Right ventricle myocardium superior (tissue), 1 donor: ENCODE data around the gene ZFP36. TPM values are rescaled to one million over a fixed set of nuclear protein-coding genes. Genes with fewer than 3 reads are reported as not detected.

Experiments
- ATAC-seq: fragments of 200-7000 bp; cut with Tn5 transposase; one replicate; pipeline ENCODE4 v1.9.1; 2020; ENCODE audit warnings: mild to moderate bottlenecking; ENCODE audit not compliant: poor library complexity
- DNase-seq: peaks from one replicate; pipeline ENCODE4 v3.0.0-alpha.2; 2020
- intact Hi-C: fragments of 100-400 bp; cut with DNase I; formaldehyde crosslinking; loops from one replicate; pipeline ENCODE4 v1.11.2; 2022
- total RNA-seq: library from RNA; stranded (reverse); fragmentation: NEBNext Ultra II Directional; extraction: Animal tissue kit (Norgen Biotek cat#: 25700); gene quantifications from one replicate; pipeline ENCODE4 v1.2.1, GENCODE V29; 2021
- donor health status: DM: no; HTN: yes; CAD: no; lungs with severe emphysema.

ZFP36 gene
- total RNA-seq, 1 donor from 2014 or later = 44.9 TPM

DNA sequence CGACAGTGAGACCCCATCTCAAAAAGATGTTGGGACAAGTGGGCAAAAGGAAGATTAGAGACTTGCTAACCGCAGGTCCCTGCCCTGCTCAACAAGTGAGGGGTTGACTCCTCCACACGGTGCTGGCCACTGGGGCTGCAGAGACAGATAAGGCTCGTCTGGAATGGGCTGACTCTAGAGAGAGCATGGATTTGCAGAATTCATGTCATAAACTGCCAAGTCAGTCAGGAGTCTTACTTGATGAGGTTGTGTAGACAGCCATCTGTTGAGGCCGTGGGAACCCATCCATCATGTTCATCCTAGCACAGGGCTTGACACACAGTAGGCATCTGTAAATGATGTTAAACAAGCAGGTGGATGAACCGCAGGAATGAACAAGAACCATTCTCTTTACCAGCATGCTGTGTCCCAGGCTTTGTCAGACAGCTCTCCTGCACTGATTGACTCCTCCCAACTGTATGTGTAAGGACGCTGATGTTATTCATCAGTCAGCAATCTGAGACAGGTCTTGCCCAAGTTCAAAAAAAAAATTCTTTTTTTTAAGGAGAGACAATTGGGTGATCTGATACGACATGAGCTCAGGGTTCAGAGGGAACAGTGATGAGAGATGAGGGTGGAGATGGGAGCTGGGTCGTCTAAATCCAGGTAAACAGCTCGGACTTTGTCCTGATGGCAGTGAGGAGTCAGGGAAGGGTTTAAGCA lies 24.6 kb upstream of the ZFP36 start:
- DNase-seq (no peak), ATAC-seq (no peak)
- intact Hi-C loops = no loop called here

- intact Hi-C loops = no loop called here
- DNase-seq = no peak
- no peak for ATAC-seq
Measured at GRCh38 chr19:39382991-39383828, 23.4 kb upstream of the ZFP36 start.

DNA sequence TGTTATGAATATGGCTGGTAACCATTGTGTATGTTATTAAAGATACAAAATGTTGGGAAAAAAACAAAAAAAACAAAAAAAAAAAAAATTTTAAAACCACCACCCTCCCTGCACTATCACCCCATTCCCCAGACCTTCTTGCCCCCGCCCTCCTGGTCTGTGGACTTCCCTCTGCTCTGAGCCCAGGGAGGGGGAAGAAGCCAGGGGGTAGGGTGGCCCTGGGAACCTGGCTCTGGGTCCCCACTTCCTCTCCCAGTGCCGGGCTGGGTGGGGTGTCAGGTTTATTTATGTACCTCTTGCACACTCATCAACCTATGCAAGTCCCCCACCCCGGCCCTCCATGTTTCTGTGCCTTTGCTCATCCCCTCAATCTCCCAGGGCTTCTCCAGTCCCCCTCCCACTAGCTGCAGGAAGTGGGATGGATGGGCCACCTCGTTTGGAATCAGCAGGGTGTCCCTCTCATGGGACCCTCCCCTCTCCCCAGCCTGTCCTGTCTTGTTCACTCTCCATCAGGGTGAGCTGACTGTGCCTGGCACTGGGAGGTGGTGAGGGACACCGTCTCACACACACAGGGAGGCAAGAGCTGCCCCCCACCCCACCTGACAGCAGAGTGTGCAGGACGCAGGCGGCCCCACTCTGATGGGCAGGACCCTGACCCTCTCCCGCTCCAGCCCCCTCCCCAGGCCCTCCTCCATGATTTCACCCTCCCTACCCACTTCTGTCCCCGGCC lies 21.6 kb upstream of the ZFP36 start:
- ATAC-seq = no peak
- DNase-seq = no peak
- intact Hi-C loops = no loop called here

DNA sequence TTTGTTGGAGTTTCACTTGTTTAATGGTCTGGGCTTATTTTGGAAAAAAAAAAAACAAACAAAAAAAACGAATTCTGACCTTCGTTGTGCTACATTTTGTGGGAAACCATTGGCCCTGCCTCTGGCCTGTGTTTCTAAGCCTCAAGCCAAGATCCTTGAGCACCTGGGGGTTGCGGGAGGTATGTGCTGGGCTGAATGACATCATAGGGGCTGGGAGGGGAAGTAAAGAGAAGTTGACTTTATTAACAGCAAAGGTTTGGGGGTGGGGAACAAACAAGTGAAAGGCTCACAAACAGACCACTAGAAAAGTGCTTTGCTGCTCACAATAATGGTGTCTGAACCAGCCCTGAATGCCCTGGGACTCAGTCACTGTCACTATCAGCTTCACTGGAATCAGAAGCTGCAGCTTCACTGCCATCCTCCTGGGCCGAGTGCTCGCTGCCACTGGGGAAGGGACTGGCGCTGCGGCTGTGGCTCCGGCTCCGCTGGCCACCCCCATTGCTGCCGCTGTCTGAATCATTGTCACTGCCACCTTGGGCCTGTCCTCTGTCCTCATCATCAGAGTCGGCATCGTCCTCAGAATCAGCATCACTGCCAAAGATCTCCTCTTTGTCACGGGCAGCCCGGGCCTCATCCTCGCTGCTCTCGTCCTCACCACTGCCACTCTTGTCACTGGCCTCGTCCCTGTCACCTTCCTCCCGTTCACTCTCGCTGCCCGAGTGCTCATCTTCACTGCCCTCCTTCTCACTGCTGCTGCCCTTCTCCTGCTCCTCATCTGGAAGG lies 20.8 kb upstream of the ZFP36 start:
- no peak for DNase-seq
- intact Hi-C loops = no loop called here
- ATAC-seq = no peak

GRCh38 chr19:39386557-39386956 lies 20.1 kb upstream of the ZFP36 start:
- ATAC-seq (no peak), DNase-seq (no peak)
- intact Hi-C loops = no loop called here

- intact Hi-C loops = no loop called here
- DNase-seq = no peak
- no peak for ATAC-seq
Measured at GRCh38 chr19:39388657-39389056, 18.0 kb upstream of the ZFP36 start.

DNA sequence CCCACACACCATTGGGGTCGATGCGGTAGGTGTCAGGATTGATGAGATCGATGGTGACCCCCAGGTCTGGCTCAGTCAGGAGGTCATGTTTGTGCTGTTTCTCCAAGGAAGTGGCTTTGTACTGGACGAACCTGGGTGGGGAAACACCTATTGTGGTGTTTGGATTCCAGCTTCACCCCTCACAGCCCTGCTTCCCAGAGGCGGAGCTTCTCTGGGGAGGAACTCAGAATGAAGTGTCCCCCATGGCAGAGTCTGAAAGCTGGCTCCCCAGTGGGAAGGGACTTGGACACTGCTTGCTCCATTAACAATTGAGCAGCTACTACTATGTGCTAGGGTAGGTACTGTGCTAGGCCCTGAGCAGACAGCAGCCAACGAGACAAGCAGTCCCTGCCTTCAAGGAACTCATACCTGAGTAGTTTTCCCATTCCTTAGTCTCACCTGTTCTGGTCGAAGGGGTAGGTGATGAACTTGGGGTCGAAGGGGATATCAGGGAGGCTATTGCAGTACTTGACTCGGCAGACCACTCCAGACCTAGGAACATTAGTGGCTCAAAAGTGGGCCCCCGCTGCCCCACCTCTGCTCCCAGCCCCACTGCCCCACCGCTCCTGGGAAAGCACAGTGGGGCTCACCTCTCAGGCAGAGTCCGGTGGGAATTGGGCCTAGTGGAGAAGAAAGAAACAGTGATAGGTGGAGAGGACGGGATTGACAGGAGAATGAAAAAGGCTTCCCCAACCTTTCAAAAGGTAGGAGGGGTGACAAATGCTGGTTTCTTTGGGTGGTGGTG lies 16.8 kb upstream of the ZFP36 start:
- DNase-seq (no peak), ATAC-seq (no peak)
- intact Hi-C loops = no loop called here

- intact Hi-C loops = no loop called here
- no peak for ATAC-seq
- no peak for DNase-seq
Measured at GRCh38 chr19:39390451-39390750, 16.2 kb upstream of the ZFP36 start.

DNA sequence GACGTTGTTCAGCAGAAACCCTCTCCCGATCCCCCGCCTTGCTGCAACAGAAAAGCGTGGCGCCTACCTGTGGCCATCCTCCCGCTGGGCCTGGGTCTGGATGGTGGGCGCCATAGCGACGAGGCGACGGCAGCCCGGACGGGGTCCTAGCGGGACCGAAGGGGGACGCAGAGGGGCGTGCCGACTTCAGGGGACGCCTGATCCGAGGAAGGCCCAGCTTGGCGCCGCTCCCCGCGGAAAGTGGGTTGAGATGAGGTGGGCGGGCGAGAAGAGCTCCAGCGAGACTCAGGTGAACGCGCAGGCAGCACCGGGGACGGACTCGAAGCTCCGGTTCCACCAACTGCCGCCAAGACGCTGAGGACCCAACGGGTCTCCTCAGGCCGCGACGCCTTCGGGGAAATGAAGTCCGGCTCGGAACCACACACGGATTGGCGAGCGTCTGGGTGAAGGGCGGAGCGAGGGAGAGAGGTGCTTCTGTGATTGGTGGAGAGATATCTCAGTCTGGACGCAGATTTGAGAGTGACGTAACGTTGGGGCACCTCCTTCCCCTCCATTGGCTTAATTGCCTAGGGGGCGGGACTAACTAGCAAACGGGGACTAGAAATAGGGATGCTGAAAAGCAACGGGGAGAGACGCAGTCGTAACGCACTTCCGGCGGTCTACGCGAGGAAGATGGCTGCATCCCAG lies 15.8 kb upstream of the ZFP36 start, which contains the start of the genes MED29 and PAF1:
MED29 (plus strand) TSS at position 628 of the 687 bp plus-strand sequence; CDS start at position 673, 45 bp downstream.
PAF1 (minus strand) TSS at position 356 of the 687 bp plus-strand sequence; CDS start at position 114, 242 bp downstream.
- DNase-seq (peak; percentile 97), ATAC-seq (peak; percentile 97)
- intact Hi-C loops = no loop called here

GRCh38 chr19:39397360-39398296 lies 9.0 kb upstream of the ZFP36 start:
- intact Hi-C loops = no loop called here
- peak; percentile 82 for ATAC-seq

DNA sequence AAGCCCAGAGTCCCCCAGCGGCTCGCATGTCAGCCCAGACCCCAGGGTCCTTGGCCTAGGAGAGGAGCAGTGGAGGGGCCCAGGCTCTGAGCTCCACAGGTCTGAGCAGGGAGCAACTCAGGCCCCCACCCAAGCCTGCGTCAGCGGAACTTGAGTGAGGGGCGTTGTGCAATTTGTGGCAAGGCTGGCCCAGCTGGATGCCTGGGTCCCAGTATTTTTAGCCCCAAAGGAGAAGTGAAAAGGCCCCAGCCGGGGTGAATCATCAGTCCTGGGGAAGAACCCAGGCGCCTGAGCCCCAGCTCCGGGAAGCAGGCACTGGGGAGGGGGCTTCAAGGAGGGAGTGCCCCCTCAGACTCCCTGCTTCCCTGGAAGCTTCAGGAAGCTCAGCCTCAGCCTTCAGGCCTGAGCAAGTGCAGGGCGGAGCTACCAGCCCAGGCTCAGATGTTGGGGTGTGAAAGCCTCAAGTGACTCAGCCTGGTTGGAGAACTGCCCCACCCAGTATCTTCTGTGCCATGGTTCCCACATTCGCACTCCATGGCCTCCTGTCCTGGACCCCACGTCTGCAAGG lies 8.3 kb upstream of the ZFP36 start:
- ATAC-seq = peak; percentile 7
- intact Hi-C loops = no loop called here

More at GRCh38 chr19:39397360-39398296, 9.0 kb upstream of the ZFP36 start:
- peak; percentile 96 for DNase-seq

GRCh38 chr19:39399668-39400050 lies 7.0 kb upstream of the ZFP36 start:
- ATAC-seq (no peak), DNase-seq (no peak)
- intact Hi-C loops = no loop called here

More for the DNA sequence above, 8.3 kb upstream of the ZFP36 start:
- DNase-seq = peak; percentile 89

DNA sequence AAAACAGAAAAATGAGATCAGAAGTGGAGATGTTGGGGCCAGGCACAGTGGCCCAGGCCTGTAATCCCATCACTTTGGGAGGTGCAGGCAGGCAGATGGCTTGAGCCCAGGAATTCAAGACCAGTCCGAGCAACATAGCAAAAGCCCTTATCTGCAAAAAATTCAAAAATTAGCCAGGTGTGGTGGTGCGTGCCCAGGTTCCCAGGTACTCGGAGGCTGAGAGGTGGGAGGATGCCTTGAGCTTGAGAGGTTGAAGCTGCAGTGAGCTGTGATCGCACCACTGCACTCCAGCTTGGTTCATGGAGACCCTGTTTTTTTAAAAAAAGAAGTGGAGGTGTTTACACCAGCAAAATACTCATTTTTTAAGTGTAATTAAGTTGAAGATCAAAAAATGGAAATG lies 6.6 kb upstream of the ZFP36 start:
- intact Hi-C loops = no loop called here
- ATAC-seq (no peak), DNase-seq (no peak)

- ATAC-seq = no peak
- intact Hi-C loops = no loop called here
- DNase-seq = no peak
Measured at GRCh38 chr19:39401070-39401548, 5.5 kb upstream of the ZFP36 start.

- DNase-seq (peak; percentile 69), ATAC-seq (no peak)
- intact Hi-C loops = no loop called here
Measured at GRCh38 chr19:39401549-39402345, 4.9 kb upstream of the ZFP36 start.
